Memory B cell (primary cell): ENCODE data around the gene ZNF680.
"Not testable (repeated sequence)": the region's sequence is repeated elsewhere in the genome, so short reads cannot be mapped to it uniquely, and the experiment has no call there.

Source experiments
- ATAC-seq: fragments of 150-1000 bp; cut with Tn5 transposase; 2 replicates; pipeline ENCODE4 v1.10.0; 2021; ENCODE audit warnings: low read depth, mild to moderate bottlenecking, moderate library complexity
- DNase-seq, 2 donors: peaks; one replicate each; pipeline ENCODE4 v3.0.0; 2022; ENCODE audit warnings: low spot score in 2 of 2
- H3K27ac Mint-ChIP-seq: one replicate; pipeline ENCODE4 v1.8.0; 2022; ENCODE audit warnings: mild to moderate bottlenecking, moderate library complexity, mixed read lengths
- H3K27me3 Mint-ChIP-seq: one replicate; pipeline ENCODE4 v1.8.0; 2022; ENCODE audit warnings: mixed read lengths
- H3K36me3 Mint-ChIP-seq: one replicate; pipeline ENCODE4 v1.8.0; 2022; ENCODE audit warnings: mild to moderate bottlenecking, mixed read lengths
- H3K4me1 Mint-ChIP-seq: one replicate; pipeline ENCODE4 v1.8.0; 2022; ENCODE audit warnings: mixed read lengths
- H3K4me3 Mint-ChIP-seq: one replicate; pipeline ENCODE4 v1.8.0; 2022; ENCODE audit warnings: mild to moderate bottlenecking, moderate library complexity, mixed read lengths
- H3K9me3 Mint-ChIP-seq: one replicate; pipeline ENCODE4 v1.8.0; 2022; ENCODE audit warnings: mixed read lengths

Gene ZNF680

GRCh38 chr7:64570284-64570605, 7.4 kb upstream of the ZNF680 start:
- peaks cover 12% of the 10 kb centered on the region for H3K27me3 Mint-ChIP-seq
- not testable (repeated sequence) for ATAC-seq, DNase-seq, H3K4me1 Mint-ChIP-seq, H3K9me3 Mint-ChIP-seq, H3K36me3 Mint-ChIP-seq
- peak overlapping the region; percentile 93 for H3K4me3 Mint-ChIP-seq
- H3K27ac Mint-ChIP-seq: peak overlapping the region; percentile 54

DNA sequence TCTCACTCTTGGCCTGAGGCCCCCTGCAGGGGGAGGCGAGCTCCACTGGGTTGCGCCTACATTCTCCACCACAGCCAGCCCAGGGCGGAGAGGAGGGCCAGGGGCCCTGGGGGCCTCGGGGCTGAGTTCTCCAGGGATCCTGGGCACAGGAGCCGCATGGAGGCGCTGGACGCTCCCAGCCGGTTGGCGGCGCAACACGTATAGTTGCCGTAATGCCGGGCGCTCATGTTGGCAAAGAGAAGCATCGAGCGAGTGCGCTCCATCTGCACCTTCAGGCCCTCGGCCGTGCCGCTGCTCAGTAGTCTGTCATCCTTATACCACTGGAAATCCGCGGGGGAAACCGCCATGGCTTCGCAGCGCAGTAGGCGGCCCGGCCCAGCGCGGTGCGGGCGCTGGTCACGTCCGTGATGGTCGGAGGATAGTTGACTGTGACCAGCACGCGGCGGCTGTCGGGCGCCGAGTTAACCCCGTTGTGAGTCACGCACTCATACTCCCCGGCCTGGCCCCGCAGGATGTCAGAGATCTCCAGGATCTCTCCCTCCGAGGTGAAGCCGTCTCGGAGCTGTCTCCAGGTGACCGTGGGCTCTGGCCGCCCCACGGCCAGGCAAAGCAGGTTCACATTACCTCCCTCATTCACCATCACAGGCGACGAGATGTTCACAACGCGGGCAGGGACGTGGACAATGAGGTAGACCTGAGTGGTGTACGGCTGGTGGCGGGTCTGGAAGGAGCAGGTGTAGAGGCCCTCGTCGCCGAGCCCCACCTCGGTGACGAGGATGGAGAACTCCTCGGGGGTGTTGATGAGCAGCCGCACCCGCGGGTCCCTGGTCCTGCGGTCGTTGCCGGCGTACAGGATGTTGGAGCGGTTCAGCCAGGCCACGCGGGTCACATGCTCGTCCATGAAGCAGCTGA, 6.8 kb upstream of the ZNF680 start:
- H3K4me1 Mint-ChIP-seq, H3K9me3 Mint-ChIP-seq, H3K36me3 Mint-ChIP-seq: not testable (repeated sequence)
- H3K27ac Mint-ChIP-seq: peak overlapping the region; percentile 54
- peaks cover 12% of the 10 kb centered on the region for H3K27me3 Mint-ChIP-seq
- peak; percentile 66 for ATAC-seq
- H3K4me3 Mint-ChIP-seq: peak overlapping the region; percentile 93
- peak; percentile 16 to 26 for DNase-seq

GRCh38 chr7:64562256-64562625, 630 bp downstream of the ZNF680 start:
- H3K4me1 Mint-ChIP-seq: peaks cover 14% of the 10 kb centered on the region
- peaks cover 17% of the 10 kb centered on the region for H3K36me3 Mint-ChIP-seq
- H3K4me3 Mint-ChIP-seq: peak overlapping the region; percentile 99
- DNase-seq (no peak), ATAC-seq (no peak)
- peaks cover 4% of the 10 kb centered on the region for H3K9me3 Mint-ChIP-seq
- H3K27ac Mint-ChIP-seq: peak overlapping the region; percentile 87
- H3K27me3 Mint-ChIP-seq: no peaks in the 10 kb centered on the region

- Mint-ChIP-seq H3K27ac (no peak overlapping the region), H3K4me1 (peaks cover 21% of the 10 kb centered on the region)
- ATAC-seq: no peak
These were observed 3.7 kb downstream of the ZNF680 start for GRCh38 chr7:64559206-64559605.

GRCh38 chr7:64558781-64559180, 4.1 kb downstream of the ZNF680 start:
- Mint-ChIP-seq H3K27me3 (no peaks in the 10 kb centered on the region), H3K4me1 (peaks cover 19% of the 10 kb centered on the region), H3K9me3 (peaks cover 12% of the 10 kb centered on the region), H3K4me3 (no peak overlapping the region), H3K36me3 (peaks cover 36% of the 10 kb centered on the region), H3K27ac (no peak overlapping the region)
- no peak for DNase-seq
- ATAC-seq: no peak

More at GRCh38 chr7:64559206-64559605, 3.7 kb downstream of the ZNF680 start:
- Mint-ChIP-seq H3K4me3 (no peak overlapping the region), H3K36me3 (peaks cover 36% of the 10 kb centered on the region), H3K9me3 (peaks cover 12% of the 10 kb centered on the region), H3K27me3 (no peaks in the 10 kb centered on the region)
- DNase-seq: no peak

- peaks cover 39% of the 10 kb centered on the region for H3K36me3 Mint-ChIP-seq
- DNase-seq: no peak
- peaks cover 12% of the 10 kb centered on the region for H3K9me3 Mint-ChIP-seq
- ATAC-seq: no peak
- H3K4me1 Mint-ChIP-seq: peaks cover 16% of the 10 kb centered on the region
- peak overlapping the region; percentile 73 for H3K27ac Mint-ChIP-seq
- no peak overlapping the region for H3K4me3 Mint-ChIP-seq
- no peaks in the 10 kb centered on the region for H3K27me3 Mint-ChIP-seq
These were observed 4.6 kb downstream of the ZNF680 start for GRCh38 chr7:64558323-64558705.

- H3K9me3 Mint-ChIP-seq: peaks cover 12% of the 10 kb centered on the region
- ATAC-seq: no peak
- H3K27ac Mint-ChIP-seq: peak overlapping the region; percentile 73
- H3K36me3 Mint-ChIP-seq: peaks cover 40% of the 10 kb centered on the region
- peaks cover 14% of the 10 kb centered on the region for H3K4me1 Mint-ChIP-seq
- H3K27me3 Mint-ChIP-seq: no peaks in the 10 kb centered on the region
- no peak overlapping the region for H3K4me3 Mint-ChIP-seq
- no peak for DNase-seq
These were observed 5.1 kb downstream of the ZNF680 start for GRCh38 chr7:64557601-64558322.

- Mint-ChIP-seq H3K27ac (peak overlapping the region; percentile 67), H3K27me3 (no peaks in the 10 kb centered on the region), H3K9me3 (peaks cover 12% of the 10 kb centered on the region), H3K36me3 (peaks cover 43% of the 10 kb centered on the region), H3K4me3 (no peak overlapping the region), H3K4me1 (peaks cover 12% of the 10 kb centered on the region)
- ATAC-seq (no peak), DNase-seq (no peak)
These were observed 7.8 kb downstream of the ZNF680 start for GRCh38 chr7:64555046-64555445.

DNA sequence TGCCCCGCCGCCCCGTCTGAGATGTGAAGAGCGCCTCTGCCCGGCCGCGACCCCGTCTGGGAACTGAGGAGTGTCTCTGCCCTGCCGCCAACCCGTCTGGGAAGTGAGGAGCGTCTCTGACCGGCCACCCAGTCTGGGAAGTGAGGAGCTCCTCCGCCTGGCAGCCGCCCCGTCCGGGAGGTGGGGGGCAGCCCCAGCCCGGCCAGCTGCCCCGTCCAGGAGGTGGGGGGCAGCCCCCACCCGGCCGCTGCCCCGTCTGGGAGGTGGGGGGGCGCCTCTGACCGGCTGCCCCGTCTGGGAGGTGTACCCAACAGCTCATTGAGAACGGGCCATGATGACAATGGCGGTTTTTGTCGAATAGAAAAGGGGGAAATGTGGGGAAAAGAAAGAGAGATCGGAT, 8.7 kb downstream of the ZNF680 start:
- peaks cover 12% of the 10 kb centered on the region for H3K9me3 Mint-ChIP-seq
- not testable (repeated sequence) for DNase-seq, H3K27me3 Mint-ChIP-seq, ATAC-seq, H3K27ac Mint-ChIP-seq, H3K4me3 Mint-ChIP-seq
- peaks cover 45% of the 10 kb centered on the region for H3K36me3 Mint-ChIP-seq
- H3K4me1 Mint-ChIP-seq: peaks cover 12% of the 10 kb centered on the region

- Mint-ChIP-seq H3K36me3 (peaks cover 44% of the 10 kb centered on the region), H3K9me3 (peaks cover 8% of the 10 kb centered on the region), H3K4me3 (no peak overlapping the region), H3K27ac (no peak overlapping the region), H3K27me3 (no peaks in the 10 kb centered on the region), H3K4me1 (peaks cover 11% of the 10 kb centered on the region)
- DNase-seq: no peak
- ATAC-seq: no peak
These were observed 11.3 kb downstream of the ZNF680 start for GRCh38 chr7:64551375-64552142.

GRCh38 chr7:64544010-64544409, 18.9 kb downstream of the ZNF680 start:
- DNase-seq: no peak
- Mint-ChIP-seq H3K36me3 (peaks cover 41% of the 10 kb centered on the region), H3K9me3 (no peaks in the 10 kb centered on the region), H3K4me3 (no peak overlapping the region), H3K27ac (no peak overlapping the region), H3K27me3 (no peaks in the 10 kb centered on the region), H3K4me1 (peaks cover 8% of the 10 kb centered on the region)
- ATAC-seq: peak; percentile 27

DNA sequence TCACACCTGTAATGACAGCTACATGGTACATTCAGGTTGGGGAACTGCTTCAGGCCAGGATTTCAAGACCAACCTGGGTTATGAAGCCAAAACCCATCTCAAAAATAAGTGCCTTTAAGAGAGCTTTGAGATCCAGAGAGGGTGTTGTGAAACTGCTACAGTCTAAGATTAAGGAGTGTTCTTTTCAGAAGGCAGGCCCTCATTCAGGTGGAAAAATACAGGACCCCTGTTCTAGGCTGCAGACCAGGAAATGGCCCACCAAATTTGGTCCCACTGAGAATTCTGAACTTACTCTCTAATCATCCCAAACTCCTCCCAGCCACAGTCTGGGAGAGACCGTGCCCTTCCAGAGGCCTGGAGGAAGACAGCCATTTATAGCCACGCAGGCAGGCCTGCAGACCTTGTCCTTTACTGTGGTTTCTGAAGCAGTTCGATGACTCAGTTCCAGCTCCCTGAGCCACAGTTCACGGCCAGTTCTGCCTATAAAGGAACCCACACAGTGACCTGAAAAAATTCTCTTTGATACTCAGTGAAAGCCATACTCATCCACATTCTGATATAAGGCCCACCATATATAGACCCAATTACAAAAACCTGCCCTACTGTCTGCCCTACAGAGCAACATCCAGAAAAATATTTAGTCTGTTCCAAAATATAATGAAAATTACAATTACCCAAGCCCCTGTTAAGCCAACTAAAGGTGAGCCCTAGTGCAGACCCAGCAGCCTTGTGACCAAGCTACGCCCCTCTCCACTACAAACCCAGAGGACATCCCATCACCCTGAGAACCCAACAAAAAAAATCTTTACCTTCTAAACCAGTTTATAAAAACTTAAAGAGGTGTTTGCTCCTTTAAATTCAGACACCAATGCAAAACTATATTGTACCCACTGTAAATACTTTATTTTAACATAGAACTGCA, 21.2 kb downstream of the ZNF680 start:
- Mint-ChIP-seq H3K4me3 (no peak overlapping the region), H3K9me3 (peaks cover 2% of the 10 kb centered on the region), H3K27me3 (no peaks in the 10 kb centered on the region), H3K36me3 (peaks cover 40% of the 10 kb centered on the region), H3K27ac (no peak overlapping the region), H3K4me1 (peaks cover 4% of the 10 kb centered on the region)
- ATAC-seq: no peak
- DNase-seq: no peak

DNA sequence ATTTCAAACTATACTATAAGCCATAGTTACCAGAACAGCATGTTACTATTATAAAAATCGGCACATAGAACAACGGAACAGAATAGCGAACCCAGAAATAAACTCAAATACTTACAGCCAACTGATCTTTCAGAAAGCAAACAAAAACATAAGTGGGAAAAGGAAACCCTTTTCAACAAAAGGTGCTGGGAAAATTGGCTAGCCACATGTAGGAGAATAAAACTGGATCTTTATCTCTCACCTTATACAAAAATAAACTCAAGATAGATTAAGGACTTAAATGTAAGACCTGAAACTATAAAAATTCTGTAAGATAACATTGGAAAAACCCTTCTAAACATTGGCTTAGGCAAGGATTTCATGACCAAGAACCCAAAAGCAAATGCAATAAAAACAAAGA, 29.1 kb downstream of the ZNF680 start:
- Mint-ChIP-seq H3K4me3 (no peak overlapping the region), H3K4me1 (peaks cover 2% of the 10 kb centered on the region), H3K27me3 (no peaks in the 10 kb centered on the region), H3K36me3 (peaks cover 82% of the 10 kb centered on the region), H3K27ac (no peak overlapping the region), H3K9me3 (peaks cover 39% of the 10 kb centered on the region)
- no peak for ATAC-seq
- no peak for DNase-seq
